Glomerular visceral epithelial cell (primary cell): Measurements from ENCODE around the gene NDP.

Experiments
- DNase-seq: peaks from one replicate; pipeline ENCODE4 v3.0.0-alpha.2; 2016; ENCODE audit errors: extremely low spot score

The NDP gene

DNA sequence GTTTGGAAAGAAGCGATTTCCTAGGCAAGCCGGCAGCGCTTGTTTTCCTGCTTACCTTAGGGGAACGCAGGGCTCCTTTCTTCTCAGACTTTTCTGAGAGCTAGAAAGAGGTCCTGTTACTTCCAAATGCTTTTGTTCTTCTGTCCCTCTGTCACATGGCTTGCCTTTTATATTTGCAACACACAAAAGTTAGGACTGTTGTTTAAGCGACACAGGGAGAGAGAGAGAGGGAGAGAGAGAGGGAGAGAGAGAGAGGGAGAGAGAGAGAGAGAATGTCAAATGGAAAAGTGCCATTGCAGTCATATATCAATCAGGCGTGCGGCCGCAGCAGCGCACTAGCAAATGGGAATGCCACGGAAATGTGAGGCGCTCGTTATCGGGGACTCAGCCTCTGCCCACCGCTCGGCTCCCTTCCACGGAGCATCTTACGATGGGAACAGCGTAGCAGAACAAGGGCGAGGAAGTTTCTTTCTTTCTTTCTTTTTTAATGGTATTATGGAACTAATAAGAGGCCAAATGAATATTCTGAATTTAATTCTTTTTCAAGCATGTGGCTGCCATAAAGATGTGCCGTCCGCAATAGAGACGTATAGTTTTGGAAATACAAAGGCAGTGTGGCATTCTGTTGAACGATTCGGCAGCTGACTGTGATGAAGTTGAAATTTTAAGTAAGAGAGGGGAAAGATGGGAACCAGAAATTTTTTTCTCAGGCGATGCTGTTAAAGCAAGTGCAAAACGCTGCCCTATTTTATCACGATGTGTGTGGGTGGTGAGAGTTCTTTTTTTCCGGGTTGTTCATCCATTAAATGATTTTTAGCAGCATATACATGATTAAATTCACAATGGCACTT lies at the start of gene NDP:
Gene NDP (minus strand): TSS at position 142 of the 851 bp plus-strand sequence. CDS start 14,745 bp downstream, outside the sequence.
- DNase-seq, result no peak

DNA sequence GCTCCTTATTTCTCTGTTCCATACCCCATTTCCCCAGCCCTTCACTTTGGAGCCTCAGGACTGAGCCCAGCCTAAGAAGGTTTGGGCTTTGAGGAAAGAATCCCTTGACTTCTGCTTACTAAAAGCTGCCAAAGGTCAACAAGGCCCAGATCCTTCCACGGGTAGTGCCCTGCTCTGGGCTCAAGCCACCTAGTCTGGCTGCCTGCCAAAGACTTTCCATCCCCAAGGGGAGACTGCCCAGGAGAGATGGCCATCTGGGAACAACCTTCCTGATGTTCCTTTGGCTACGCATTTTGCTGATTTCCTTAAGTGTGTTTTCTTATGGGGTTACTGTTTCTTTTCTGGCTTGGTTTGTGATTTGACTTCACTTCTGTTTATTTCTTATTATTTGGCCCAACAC lies 49.8 kb upstream of the NDP start:
- DNase-seq, result no peak

GRCh38 chrX:44020693-44021092 lies 47.5 kb upstream of the NDP start:
- DNase-seq, result no peak

GRCh38 chrX:44019911-44020310 lies 46.7 kb upstream of the NDP start:
- DNase-seq, result no peak

GRCh38 chrX:44017676-44018075 lies 44.5 kb upstream of the NDP start:
- no peak for DNase-seq

DNA sequence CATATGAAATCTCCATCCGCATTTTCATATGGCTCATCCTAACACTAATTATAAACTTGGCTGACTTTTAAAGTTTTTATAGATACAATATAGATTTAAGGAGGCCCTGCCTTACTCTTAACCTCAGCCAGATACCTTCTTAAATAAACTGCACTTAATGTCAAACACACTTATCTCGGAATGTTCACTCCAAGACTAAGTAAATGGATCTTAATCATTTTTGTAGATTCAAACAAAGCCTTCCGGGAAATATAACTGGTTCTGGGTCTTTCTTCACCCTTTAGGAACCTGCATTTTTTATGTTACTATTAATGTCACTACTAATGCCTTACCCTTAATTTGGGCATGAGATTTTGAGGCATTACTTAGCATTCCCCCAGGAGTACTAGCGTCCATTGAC lies 43.7 kb upstream of the NDP start:
- DNase-seq, result no peak

- DNase-seq, result peak; percentile 94
Observed at GRCh38 chrX:44012484-44013096, 39.4 kb upstream of the NDP start.

GRCh38 chrX:44011506-44011905 lies 38.3 kb upstream of the NDP start:
- no peak for DNase-seq

DNA sequence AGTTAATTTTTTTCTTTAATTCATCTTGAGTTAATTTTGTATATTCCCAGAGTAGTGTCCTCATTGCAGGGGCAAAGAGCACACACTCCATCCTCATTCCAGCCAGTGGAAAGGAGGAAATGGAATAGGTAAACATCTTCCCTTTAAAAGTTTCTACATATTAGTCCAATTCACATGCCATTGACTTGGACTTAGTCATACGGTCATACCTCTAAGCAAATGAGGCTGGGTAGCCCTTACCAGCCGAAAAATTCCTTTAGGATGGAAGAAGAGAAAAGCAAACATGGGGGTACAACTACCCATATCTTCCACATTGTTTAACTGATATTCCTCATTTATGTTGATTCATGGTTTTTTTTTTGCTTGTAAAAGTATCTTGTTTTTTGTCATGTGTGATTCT lies 37.4 kb upstream of the NDP start:
- DNase-seq, result no peak

- no peak for DNase-seq
Observed at GRCh38 chrX:44006081-44006480, 32.9 kb upstream of the NDP start.

- DNase-seq, result no peak
Observed at GRCh38 chrX:44003975-44004374, 30.8 kb upstream of the NDP start.

GRCh38 chrX:44002567-44002966 lies 29.4 kb upstream of the NDP start:
- no peak for DNase-seq

- DNase-seq, result no peak
Observed at GRCh38 chrX:43998374-43998773, 25.2 kb upstream of the NDP start.

- no peak for DNase-seq
Observed at GRCh38 chrX:43996491-43996890, 23.3 kb upstream of the NDP start.

DNA sequence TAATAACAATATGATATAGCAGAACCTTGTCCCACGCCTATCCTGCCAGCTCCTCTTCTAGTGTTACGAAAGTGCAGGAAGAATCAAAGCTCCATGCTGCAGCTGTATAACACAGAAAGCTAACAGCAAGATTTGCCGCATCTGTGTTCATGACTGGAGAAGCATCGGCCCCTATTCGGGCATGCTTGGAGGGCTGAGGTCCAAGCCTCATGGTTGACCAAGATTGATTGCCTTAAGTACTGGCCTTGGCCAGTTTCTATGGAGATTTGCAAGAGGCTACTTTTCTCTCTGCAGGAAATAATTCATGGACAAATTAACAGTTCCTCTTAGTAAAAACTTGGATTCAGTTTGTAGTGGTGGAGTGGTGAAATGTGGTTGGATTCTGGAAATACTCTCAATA lies 12.9 kb upstream of the NDP start:
- no peak for DNase-seq

GRCh38 chrX:43985511-43985910 lies 12.3 kb upstream of the NDP start:
- no peak for DNase-seq

- no peak for DNase-seq
Observed at GRCh38 chrX:43978226-43978625, 5.0 kb upstream of the NDP start.

- DNase-seq, result no peak
Observed at GRCh38 chrX:43976205-43976604, 3.0 kb upstream of the NDP start.

GRCh38 chrX:43975796-43976195 lies 2.6 kb upstream of the NDP start:
- DNase-seq, result no peak

GRCh38 chrX:43974741-43975465 lies 1.7 kb upstream of the NDP start:
- no peak for DNase-seq

GRCh38 chrX:43974100-43974475 lies 898 bp upstream of the NDP start:
- no peak for DNase-seq
